Fibroblast of skin of abdomen (primary cell): ENCODE measurements around the gene STK39.
A peak's percentile ranks its signal among the peaks of the same experiment; 100 is the strongest.
"Not testable (repeated sequence)": the region's sequence is repeated elsewhere in the genome, so short reads cannot be mapped to it uniquely, and the experiment has no call there.

Experiments
- DNase-seq: peaks from one replicate; pipeline ENCODE4 v3.0.0-alpha.2; 2013

STK39 gene

GRCh38 chr2:168081452-168081851 lies 165.9 kb downstream of the STK39 start:
- DNase-seq = not testable (repeated sequence)

GRCh38 chr2:168079236-168079635 lies 168.2 kb downstream of the STK39 start:
- no peak for DNase-seq

GRCh38 chr2:168076731-168077130 lies 170.7 kb downstream of the STK39 start:
- DNase-seq = no peak

- no peak for DNase-seq
Observed at GRCh38 chr2:168075446-168075845, 171.9 kb downstream of the STK39 start.

- DNase-seq = no peak
Observed at GRCh38 chr2:168072626-168073303, 174.6 kb downstream of the STK39 start.

DNA sequence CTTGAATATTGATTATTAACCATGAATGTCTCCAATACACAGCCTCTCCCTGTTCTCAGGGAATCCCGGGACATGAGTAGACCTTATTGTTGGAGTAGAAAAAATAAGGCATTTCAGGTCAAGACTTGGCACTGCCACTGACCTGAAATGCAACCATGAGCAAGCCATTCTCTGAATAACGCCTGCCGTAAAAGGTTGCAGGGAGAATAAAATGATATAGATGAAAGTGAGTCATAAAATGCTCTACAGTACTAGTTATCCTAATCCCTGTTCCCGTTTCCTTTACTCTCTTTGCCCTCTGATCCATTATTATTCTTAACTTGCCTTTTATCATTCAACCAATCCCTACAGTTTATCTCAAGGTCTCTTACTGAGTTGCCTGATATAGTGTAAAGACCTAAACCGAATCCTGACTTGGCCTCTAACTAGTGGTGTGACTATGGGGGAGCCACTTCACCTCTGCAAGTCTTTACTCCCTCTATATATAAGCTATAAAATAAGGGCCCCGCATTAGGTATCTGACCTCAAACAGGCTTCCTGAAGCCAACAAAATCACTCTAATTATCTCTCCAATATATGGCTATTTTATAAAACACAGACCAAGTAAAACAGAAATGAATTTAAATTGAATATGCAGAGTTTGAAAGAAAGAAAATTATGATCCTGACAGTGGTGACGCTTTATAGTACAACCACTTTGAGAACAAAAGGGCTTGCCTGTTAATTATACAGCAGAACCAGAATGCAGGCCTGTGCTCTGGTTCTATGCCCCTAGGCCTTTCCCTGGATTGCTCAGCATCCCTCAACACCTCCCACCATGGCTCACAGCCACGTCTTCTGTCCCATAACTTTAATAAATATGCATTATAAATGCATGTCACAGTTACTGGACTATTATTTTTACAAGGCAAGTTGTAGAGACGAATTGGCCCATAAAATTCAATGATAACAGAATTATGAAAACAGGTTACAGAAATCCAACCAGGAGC lies 183.1 kb downstream of the STK39 start:
- DNase-seq = no peak

- DNase-seq = no peak
Observed at GRCh38 chr2:168062936-168063335, 184.5 kb downstream of the STK39 start.

DNA sequence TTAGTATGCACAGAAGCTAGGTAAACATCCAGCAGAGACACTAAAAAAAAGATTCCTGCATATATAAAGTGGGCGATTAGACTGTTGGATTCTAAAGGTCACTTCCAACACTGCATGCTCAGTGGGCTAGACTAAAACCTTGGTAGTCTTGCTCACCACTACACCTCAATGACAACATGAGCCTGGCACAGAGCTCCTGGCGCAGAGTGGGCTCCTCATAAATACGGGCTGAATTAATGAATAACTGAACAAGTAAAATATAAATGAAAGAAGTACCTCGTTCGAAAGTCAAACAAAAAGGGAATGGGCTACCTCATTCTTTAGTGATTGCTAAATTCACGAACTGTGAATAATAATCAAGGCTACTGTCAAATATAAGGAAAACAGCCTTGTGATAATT lies 185.3 kb downstream of the STK39 start:
- DNase-seq = no peak

GRCh38 chr2:168060986-168061750 lies 186.2 kb downstream of the STK39 start:
- DNase-seq = peak; percentile 50

DNA sequence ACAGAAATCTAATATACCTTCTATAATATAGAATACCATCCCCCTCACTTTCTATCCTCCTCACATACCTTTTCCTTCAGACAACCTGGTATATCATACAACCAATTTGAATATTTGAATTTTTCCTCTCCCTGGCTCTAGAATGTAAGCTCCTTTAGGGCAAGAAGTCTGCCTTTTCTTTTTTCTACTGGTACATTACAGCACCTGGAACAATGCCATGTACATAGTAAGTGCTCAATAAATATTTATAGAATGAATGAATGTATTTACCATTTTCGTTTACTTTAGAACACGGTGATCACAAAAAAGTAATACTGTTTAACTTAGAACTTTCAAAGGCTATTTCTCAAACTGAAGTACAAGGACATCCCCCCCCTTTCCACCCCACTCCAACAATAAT lies 187.6 kb downstream of the STK39 start:
- DNase-seq = no peak

GRCh38 chr2:168058675-168059074 lies 188.7 kb downstream of the STK39 start:
- DNase-seq = no peak

DNA sequence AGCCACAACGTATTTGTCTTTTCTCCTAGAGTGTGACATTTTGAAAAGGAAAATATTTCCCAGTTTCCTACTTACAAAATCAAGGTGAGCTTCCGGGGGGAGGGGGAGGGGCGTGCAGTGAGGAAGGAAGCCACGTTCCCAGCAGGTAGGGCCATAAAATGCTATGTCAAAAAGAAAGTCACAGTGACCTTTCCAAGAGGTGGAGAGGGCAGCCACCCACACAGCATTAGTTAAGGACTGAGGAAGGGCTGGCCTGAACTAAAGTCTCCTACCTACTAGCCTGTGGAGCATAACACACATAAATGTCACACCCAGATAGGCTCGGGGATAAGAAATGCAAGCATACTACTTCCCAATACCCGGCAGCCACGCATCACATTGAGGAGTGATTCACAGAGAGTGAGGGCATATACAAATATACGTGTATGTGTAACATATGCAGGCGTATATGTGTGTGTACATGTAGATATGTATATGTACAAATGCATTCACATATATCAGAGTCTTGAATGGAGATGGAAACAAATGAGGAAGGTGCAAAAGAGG lies 191.1 kb downstream of the STK39 start:
- DNase-seq = no peak

DNA sequence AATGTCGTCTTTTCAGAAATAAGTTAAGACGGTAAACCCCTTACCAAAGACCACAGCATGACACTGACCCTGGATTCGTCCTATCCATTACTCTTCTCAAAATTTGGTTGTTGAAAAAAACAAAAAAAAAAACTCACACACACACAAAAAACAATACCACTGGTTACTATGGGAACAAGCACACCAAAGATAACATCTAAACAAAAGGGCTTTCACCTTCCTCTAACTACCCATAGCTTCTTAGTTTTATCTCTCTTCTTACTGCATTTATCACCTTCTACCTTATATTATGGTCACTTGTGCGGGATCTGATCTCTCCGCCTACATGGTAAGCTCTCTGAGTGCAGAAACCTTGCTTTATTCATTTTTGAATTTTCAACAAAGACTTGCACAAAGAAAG lies 192.7 kb downstream of the STK39 start:
- DNase-seq = no peak

GRCh38 chr2:168053676-168054075 lies 193.7 kb downstream of the STK39 start:
- no peak for DNase-seq

- no peak for DNase-seq
Observed at GRCh38 chr2:168052773-168053172, 194.6 kb downstream of the STK39 start.

DNA sequence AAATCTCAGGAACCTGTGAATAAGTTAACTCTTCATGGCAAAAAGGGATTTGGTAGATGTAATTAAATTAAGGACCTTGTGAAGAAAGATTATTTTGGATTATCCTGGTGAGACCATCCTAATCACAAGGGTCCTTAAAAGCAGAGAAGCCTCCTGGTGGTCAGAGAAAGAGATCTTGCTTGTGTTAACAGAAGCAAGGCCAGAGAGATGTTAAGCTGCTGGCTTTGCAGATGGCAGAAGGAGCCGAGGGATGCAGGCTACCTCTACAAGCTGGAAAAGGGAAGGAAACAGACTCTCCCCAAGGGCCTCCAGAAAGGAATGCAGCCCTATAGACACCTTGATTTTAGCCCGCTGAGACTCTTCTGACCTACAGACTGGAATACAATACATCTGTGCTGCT lies 197.0 kb downstream of the STK39 start:
- DNase-seq = no peak

DNA sequence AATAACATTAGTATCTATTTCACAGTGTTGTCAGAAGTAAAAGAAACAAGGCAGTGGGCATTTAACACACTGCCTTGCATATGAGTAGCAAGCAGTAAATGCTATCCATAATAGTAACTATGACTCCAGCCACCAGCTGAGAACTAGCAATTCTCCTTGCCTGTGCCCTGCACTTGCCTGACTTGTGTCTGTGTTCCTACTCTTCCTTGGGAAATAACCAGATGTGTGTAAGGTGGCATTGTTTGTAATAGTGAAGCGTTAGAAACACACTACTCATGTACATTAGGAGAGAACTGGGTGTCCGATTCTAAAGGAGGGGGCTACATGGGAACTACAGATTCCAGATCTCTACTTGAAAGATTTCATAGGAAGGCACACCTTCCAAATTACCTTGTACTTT lies 197.8 kb downstream of the STK39 start:
- DNase-seq = no peak

DNA sequence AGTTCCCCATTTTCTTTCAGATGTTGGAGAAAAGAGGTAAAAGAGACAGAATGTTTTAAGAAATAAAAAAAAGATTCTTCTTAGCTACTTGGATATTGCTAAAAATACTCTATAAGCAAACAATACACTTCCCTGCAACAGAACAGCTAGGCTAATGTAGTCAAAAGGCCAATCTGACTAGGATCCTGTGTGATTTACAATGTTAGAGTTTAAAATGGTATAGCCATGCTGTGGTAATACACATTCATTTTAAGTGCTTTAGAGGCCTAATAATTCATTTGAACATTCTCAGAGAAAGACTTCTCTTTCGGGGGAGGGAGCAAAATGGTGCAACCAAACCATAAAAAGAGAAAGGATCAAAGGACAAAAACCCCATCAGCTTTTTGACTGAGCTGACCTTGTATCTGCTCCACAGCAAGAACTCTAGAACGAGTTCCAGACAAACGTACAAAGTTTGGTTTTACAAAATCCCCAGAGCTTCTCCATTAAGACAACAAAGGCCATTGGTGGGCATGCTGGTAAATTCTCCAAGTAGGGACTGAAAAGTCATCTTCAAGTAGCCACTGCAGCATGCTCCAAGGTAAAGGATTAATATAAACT lies 200.2 kb downstream of the STK39 start:
- no peak for DNase-seq

GRCh38 chr2:168044579-168044978 lies 202.8 kb downstream of the STK39 start:
- no peak for DNase-seq

DNA sequence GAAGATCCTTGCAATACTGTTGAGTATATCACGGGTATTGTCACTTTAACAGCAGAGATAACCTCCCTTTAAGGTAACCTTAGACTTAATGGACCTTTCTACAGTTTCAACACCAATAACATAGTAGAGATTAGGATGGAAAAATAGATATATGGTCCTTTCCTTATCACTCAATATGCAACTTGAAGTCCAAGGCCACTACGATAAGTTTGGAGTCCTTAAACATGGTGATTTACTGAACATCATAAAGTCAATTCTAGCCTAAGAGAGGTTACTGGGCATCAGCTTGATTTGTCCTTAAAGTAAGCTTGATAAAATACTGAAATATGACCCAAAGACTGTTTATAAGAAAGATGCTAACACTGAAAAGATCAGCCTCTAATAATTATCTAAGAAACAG lies 203.2 kb downstream of the STK39 start:
- no peak for DNase-seq

DNA sequence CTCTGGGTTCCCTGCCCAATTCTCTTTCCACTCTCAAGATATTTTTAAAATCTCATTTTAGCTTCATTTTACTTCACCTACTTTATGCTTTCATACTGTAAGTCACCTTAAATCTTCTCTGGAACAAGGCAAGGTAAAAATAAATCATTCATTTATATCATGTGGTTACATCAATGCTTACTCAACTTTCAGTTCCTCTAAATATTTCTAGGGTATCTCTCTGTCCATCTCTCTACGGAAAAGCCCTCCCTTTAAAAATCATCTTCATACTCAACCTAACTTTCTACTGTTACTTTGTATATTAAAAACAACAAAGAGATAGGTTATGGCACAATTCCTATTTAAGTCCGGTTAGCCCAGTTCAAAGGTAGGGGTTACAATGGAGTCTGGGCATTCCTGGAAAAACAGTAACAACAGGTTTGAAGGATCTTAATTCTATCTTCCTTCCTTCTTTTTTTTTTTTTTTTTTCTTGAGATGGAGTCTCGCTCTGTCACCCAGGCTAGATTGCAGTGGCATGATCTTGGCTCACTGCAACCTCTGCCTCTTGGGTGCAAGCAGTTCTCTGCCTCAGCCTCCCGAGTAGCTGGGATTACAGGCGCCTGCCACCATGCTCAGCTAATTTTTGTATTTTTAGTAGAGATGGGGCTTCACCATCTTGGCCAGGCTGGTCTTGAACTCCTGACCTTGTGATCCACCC lies 205.1 kb downstream of the STK39 start:
- not testable (repeated sequence) for DNase-seq

DNA sequence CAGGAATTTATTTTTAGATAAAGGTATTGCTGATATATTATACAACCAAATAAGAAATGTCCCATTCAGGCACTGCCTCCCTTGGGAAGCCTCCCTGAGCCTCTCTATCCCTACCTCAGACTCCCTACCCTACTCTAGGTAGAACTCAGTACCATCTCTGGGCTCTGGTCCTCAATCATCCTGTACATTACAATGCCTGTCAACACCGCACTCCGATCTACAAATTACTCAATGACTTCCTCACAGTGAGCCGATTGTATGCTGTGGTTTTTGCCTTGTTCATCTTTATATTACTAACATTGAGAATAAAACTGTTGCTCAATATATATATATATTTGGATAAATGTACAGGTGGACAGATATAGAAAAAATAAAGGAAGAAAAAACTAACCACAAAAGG lies 207.5 kb downstream of the STK39 start:
- no peak for DNase-seq
